Muscle layer of duodenum (tissue), 2 donors: ENCODE data around the gene DOCK9.

Experiments used
- H3K27ac ChIP-seq: one replicate; pipeline ENCODE4 v1.7.0; 2013; ENCODE audit warnings: mild to moderate bottlenecking, low read length
- H3K27me3 ChIP-seq: one replicate; pipeline ENCODE4 v1.7.0; 2013; ENCODE audit warnings: low read depth, mild to moderate bottlenecking, control low read depth, low read length
- H3K36me3 ChIP-seq, 2 donors: one replicate each; pipeline ENCODE4 v1.7.0; 2013; ENCODE audit warnings: low read length in 2 of 2, control low read depth in 1 of 2, mild to moderate bottlenecking in 1 of 2; ENCODE audit not compliant: insufficient read depth in 2 of 2, control insufficient read depth in 1 of 2
- H3K4me1 ChIP-seq, 2 donors: one replicate each; pipeline ENCODE4 v1.7.0; 2013; ENCODE audit warnings: low read length in 2 of 2, mild to moderate bottlenecking in 2 of 2, control low read depth in 1 of 2, moderate library complexity in 1 of 2; ENCODE audit not compliant: insufficient read depth in 2 of 2, control insufficient read depth in 1 of 2
- H3K4me3 ChIP-seq, 2 donors: one replicate each; pipeline ENCODE4 v1.7.0; 2013; ENCODE audit warnings: low read length in 2 of 2, low read depth in 1 of 2, mild to moderate bottlenecking in 1 of 2
- H3K9me3 ChIP-seq, 2 donors: one replicate each; pipeline ENCODE4 v1.7.0; 2013; ENCODE audit warnings: low read length in 2 of 2, control low read depth in 1 of 2, mild to moderate bottlenecking in 1 of 2; ENCODE audit not compliant: control insufficient read depth in 1 of 2
- donor health status: healthy.

Gene DOCK9

DNA sequence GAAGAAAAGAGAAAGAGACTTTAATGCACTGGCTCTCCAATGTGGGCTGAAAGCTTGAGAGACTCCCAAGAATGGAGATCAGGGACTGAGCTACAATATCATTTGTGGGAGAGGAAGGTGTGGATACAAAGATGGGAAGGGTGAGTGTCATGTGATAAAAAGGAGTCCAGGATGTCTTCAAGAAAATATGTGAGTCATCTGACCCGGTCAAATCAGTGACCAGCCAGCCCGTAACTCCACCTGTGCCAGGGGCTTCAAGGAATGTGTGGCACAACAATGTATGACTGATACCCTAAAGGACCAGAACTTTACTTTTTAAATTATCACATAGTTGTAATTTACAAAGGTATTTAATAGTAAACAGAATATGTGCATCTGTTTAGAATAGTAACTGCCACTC, 97.2 kb downstream of the DOCK9 start:
- Histone ChIP-seq H3K27ac (no peak overlapping the region), H3K4me1 (peaks cover 0 to 11% of the 10 kb centered on the region in 2 donors), H3K27me3 (no peaks in the 10 kb centered on the region), H3K4me3 (no peak overlapping the region), H3K9me3 (no peaks in the 10 kb centered on the region), H3K36me3 (peaks cover 48 to 69% of the 10 kb centered on the region in 2 donors)

GRCh38 chr13:98879957-98880356, 97.9 kb downstream of the DOCK9 start:
- Histone ChIP-seq H3K27ac (no peak overlapping the region), H3K36me3 (peaks cover 50 to 70% of the 10 kb centered on the region in 2 donors), H3K27me3 (no peaks in the 10 kb centered on the region), H3K4me3 (no peak overlapping the region), H3K4me1 (peaks cover 0 to 11% of the 10 kb centered on the region in 2 donors), H3K9me3 (no peaks in the 10 kb centered on the region)

- H3K4me1 ChIP-seq: peaks cover 0 to 11% of the 10 kb centered on the region in 2 donors
- H3K27ac ChIP-seq: no peak overlapping the region
- H3K9me3 ChIP-seq: no peaks in the 10 kb centered on the region
- no peak overlapping the region for H3K4me3 ChIP-seq
- no peaks in the 10 kb centered on the region for H3K27me3 ChIP-seq
- H3K36me3 ChIP-seq: peaks cover 42 to 62% of the 10 kb centered on the region in 2 donors
Observed at GRCh38 chr13:98879127-98879520, 98.7 kb downstream of the DOCK9 start.

DNA sequence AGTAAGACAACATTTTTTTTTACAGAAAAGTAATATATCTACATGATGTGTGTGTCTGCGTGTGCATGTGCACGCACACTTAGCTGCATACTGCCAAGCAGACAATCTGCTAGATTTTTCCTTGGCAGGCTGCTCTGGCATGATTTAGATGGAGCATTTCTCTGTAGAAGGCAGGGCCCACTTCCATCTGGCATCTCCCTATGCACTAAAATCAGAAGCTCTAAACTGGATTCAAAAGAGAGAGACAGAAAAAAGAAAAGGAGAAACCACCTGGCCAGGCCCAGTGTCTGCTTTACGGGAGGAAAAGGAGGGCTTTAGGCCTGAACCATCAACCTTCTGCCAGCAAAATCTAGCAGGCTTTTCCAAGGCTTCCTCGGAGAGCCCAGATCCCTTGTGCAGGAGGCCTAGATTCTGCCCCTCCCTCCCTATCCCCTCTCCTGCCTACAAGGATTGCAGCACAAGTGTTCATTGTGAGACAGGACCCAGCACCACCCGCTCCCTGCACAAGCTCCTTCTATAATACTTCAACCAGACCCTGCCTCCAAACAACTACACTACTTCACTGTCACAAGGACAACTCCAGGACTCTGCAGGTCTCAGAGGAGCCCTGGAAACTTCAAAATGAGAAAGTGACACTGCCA, 99.3 kb downstream of the DOCK9 start:
- no peak overlapping the region for H3K4me3 ChIP-seq

DNA sequence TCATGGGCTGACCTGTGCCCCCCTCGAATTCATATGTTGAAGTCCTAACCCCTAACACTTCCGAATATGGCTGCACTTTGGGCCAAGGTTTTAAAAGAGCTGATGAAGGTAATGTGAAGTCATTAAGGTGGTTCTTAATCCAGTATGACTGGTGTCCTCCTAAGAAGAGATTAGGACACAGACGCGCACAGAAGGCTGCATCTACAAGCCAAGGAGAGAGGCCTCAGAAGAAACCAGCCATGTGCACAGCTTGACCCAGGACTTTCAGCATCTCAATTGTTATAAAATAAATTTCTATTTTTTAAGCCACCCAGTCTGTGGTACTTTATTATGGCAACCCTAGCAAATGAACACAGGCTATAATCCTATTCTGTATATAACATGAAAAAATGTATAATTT, 99.9 kb downstream of the DOCK9 start:
- H3K27ac ChIP-seq: no peak overlapping the region
- H3K4me1 ChIP-seq: peaks cover 0 to 11% of the 10 kb centered on the region in 2 donors
- H3K36me3 ChIP-seq: peaks cover 43 to 62% of the 10 kb centered on the region in 2 donors
- H3K9me3 ChIP-seq: peaks cover 5 to 6% of the 10 kb centered on the region in 2 donors
- no peaks in the 10 kb centered on the region for H3K27me3 ChIP-seq
- no peak overlapping the region for H3K4me3 ChIP-seq

More for the DNA sequence above, 99.3 kb downstream of the DOCK9 start:
- Histone ChIP-seq H3K27me3 (no peaks in the 10 kb centered on the region), H3K36me3 (peaks cover 37 to 62% of the 10 kb centered on the region in 2 donors), H3K4me1 (peaks cover 0 to 11% of the 10 kb centered on the region in 2 donors), H3K27ac (no peak overlapping the region), H3K9me3 (peaks cover 0 to under 1% of the 10 kb centered on the region in 2 donors)

- peaks cover 42 to 62% of the 10 kb centered on the region in 2 donors for H3K36me3 ChIP-seq
Observed at GRCh38 chr13:98877466-98877865, 100.4 kb downstream of the DOCK9 start.

GRCh38 chr13:98875146-98875729, 102.6 kb downstream of the DOCK9 start:
- Histone ChIP-seq H3K27ac (no peak overlapping the region), H3K27me3 (no peaks in the 10 kb centered on the region), H3K4me3 (no peak overlapping the region), H3K4me1 (peaks cover 0 to 11% of the 10 kb centered on the region in 2 donors), H3K9me3 (peaks cover 5 to 8% of the 10 kb centered on the region in 2 donors), H3K36me3 (peaks cover 24 to 48% of the 10 kb centered on the region in 2 donors)

More at GRCh38 chr13:98877466-98877865, 100.4 kb downstream of the DOCK9 start:
- Histone ChIP-seq H3K4me3 (no peak overlapping the region), H3K27ac (no peak overlapping the region), H3K4me1 (peaks cover 0 to 11% of the 10 kb centered on the region in 2 donors), H3K9me3 (peaks cover 5 to 8% of the 10 kb centered on the region in 2 donors), H3K27me3 (no peaks in the 10 kb centered on the region)

- H3K36me3 ChIP-seq: peaks cover 21 to 45% of the 10 kb centered on the region in 2 donors
- H3K9me3 ChIP-seq: peaks cover 5 to 8% of the 10 kb centered on the region in 2 donors
- H3K4me3 ChIP-seq: no peak overlapping the region
- H3K27ac ChIP-seq: no peak overlapping the region
- H3K4me1 ChIP-seq: peaks cover 0 to 7% of the 10 kb centered on the region in 2 donors
- H3K27me3 ChIP-seq: no peaks in the 10 kb centered on the region
Observed at GRCh38 chr13:98874029-98874397, 103.9 kb downstream of the DOCK9 start.

DNA sequence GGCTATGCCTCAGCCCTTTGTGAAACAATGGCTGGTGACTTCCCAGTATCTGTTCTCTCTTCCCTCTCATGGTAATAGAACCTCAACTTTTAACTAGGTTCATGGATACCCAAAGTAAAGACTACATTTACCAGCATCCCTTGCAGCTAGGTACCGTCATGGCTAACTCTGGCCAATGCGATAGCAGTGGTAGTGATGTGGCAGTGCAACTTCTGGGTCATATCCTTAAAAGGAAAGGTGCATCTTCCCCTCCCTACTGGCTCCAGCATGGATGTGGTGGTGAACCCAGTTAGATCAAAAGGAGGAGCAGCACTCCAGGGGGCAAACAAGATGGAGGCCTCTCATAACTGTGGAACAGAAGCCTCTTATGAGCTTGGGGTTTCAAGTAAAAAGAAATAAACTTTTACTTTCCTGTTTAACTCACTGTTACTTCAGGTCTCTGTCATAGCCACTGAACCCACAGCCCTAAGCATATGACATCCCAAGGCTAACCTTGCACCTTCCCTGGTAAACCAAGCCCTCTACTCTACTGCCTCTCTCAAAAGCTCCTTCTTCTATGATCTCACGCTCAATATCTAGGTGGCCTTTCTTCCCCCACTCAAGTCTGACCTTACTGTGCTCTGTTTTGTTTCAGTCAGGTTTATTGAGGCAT, 104.4 kb downstream of the DOCK9 start:
- H3K4me3 ChIP-seq: no peak overlapping the region
- no peaks in the 10 kb centered on the region for H3K27me3 ChIP-seq
- H3K9me3 ChIP-seq: peaks cover 5 to 8% of the 10 kb centered on the region in 2 donors
- H3K4me1 ChIP-seq: peaks cover 0 to 2% of the 10 kb centered on the region in 2 donors
- peaks cover 21 to 45% of the 10 kb centered on the region in 2 donors for H3K36me3 ChIP-seq
- no peak overlapping the region for H3K27ac ChIP-seq

DNA sequence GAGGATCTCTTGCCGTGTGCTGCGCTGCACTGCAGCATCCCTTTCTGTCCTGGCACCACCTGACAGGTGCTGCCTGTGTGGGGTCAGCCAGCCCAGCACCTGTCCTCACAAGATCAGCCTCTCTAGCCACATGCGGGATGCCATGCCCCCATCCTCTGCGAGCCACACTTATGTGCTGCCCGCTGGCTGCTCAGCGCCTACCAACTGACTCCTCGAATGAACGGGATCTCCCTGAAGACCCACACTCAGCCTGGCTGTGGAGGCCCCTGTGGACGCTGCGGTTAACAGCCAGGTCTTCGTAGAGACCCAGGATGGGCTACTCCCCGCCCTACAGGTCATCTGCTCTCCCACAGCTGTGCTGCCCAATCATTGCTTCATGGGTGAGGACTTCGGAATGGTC, 106.1 kb downstream of the DOCK9 start:
- Histone ChIP-seq H3K36me3 (peaks cover 29 to 49% of the 10 kb centered on the region in 2 donors), H3K4me1 (no peaks in the 10 kb centered on the region), H3K27ac (no peak overlapping the region), H3K9me3 (peaks cover 5 to 8% of the 10 kb centered on the region in 2 donors), H3K27me3 (no peaks in the 10 kb centered on the region), H3K4me3 (no peak overlapping the region)

GRCh38 chr13:98869408-98870090, 108.3 kb downstream of the DOCK9 start:
- no peak overlapping the region for H3K27ac ChIP-seq
- H3K4me1 ChIP-seq: no peaks in the 10 kb centered on the region
- peaks cover 34 to 54% of the 10 kb centered on the region in 2 donors for H3K36me3 ChIP-seq
- no peak overlapping the region for H3K4me3 ChIP-seq
- H3K9me3 ChIP-seq: peaks cover 5 to 8% of the 10 kb centered on the region in 2 donors
- H3K27me3 ChIP-seq: no peaks in the 10 kb centered on the region
